ENCODE measurements around the gene GAREM2.
"Not testable (repeated sequence)": the region's sequence is repeated elsewhere in the genome, so short reads cannot be mapped to it uniquely, and the experiment has no call there.

The GAREM2 gene

GRCh38 chr2:26172871-26173775, at the start of gene GAREM2:
TSS of gene GAREM2 (plus strand) at chr2:26173088. CDS start at chr2:26173221, 133 bp downstream.
- no peak for DNase-seq

GRCh38 chr2:26123426-26123825, 49.5 kb upstream of the GAREM2 start:
- DNase-seq = no peak

- DNase-seq = no peak
Measured at GRCh38 chr2:26126074-26126473, 46.8 kb upstream of the GAREM2 start.

GRCh38 chr2:26128176-26128575, 44.7 kb upstream of the GAREM2 start:
- DNase-seq = no peak

- no peak for DNase-seq
Measured at GRCh38 chr2:26130763-26131162, 42.1 kb upstream of the GAREM2 start.

GRCh38 chr2:26136451-26136850, 36.4 kb upstream of the GAREM2 start:
- DNase-seq = no peak

- DNase-seq = no peak
Measured at GRCh38 chr2:26139269-26140183, 33.4 kb upstream of the GAREM2 start.

GRCh38 chr2:26141145-26141769, 31.6 kb upstream of the GAREM2 start:
- DNase-seq = no peak

GRCh38 chr2:26144031-26144430, 28.9 kb upstream of the GAREM2 start:
- no peak for DNase-seq

- DNase-seq = peak; percentile 56 to 57
Measured at GRCh38 chr2:26144953-26145680, 27.8 kb upstream of the GAREM2 start.

GRCh38 chr2:26148501-26148900, 24.4 kb upstream of the GAREM2 start:
- no peak for DNase-seq

- no peak for DNase-seq
Measured at GRCh38 chr2:26150243-26150642, 22.6 kb upstream of the GAREM2 start.

- no peak for DNase-seq
Measured at GRCh38 chr2:26157580-26157979, 15.3 kb upstream of the GAREM2 start.

GRCh38 chr2:26161926-26162325, 11.0 kb upstream of the GAREM2 start:
- DNase-seq = no peak

- DNase-seq = no peak
Measured at GRCh38 chr2:26162963-26163362, 9.9 kb upstream of the GAREM2 start.

- no peak for DNase-seq
Measured at GRCh38 chr2:26164231-26164630, 8.7 kb upstream of the GAREM2 start.

GRCh38 chr2:26164641-26165211, 8.2 kb upstream of the GAREM2 start:
- no peak for DNase-seq

GRCh38 chr2:26165403-26165802, 7.5 kb upstream of the GAREM2 start:
- DNase-seq = no peak

GRCh38 chr2:26166541-26166940, 6.3 kb upstream of the GAREM2 start:
- DNase-seq = not testable (repeated sequence)

GRCh38 chr2:26168785-26169184, 4.1 kb upstream of the GAREM2 start:
- DNase-seq = no peak

GRCh38 chr2:26169226-26169625, 3.7 kb upstream of the GAREM2 start:
- no peak for DNase-seq

Data from SHP77 (cell line).